Left kidney (tissue), 8 donors: Measurements from ENCODE around the gene P2RX3. TPM values are rescaled to one million over a fixed set of nuclear protein-coding genes. Genes with fewer than 3 reads are reported as not detected.
"Not testable (repeated sequence)": the region's sequence is repeated elsewhere in the genome, so short reads cannot be mapped to it uniquely, and the experiment has no call there.

Source experiments
- DNase-seq: peaks from one replicate; pipeline ENCODE4 v3.0.0-alpha.2; 2013
- long read RNA-seq, 8 donors: transcript quantifications; one replicate each; lab custom pipeline, GENCODE V29; 2026
- polyA plus RNA-seq: library from polyadenylated mRNA; unstranded; fragments of 120-200 nt; gene quantifications from one replicate; pipeline ENCODE4 v1.2.1, GENCODE V29; 2013; ENCODE audit not compliant: insufficient read length

P2RX3 gene
- 0.40 TPM for polyA plus RNA-seq
- long read RNA-seq, donor 1, partial matches to known transcripts, result 0 of 1 reads
- long read RNA-seq, donor 1, other reads (novel, unspliced or antisense), result 0 of 1 reads
- long read RNA-seq, donor 2, result 0 reads
- long read RNA-seq, donor 3, result 0 reads
- long read RNA-seq, donor 4, result 0 reads
- long read RNA-seq, donor 5, result 0 reads
- long read RNA-seq, donor 6, result 0 reads
- long read RNA-seq, donor 7, partial matches to known transcripts, result 0 of 1 reads
- long read RNA-seq, donor 7, other reads (novel, unspliced or antisense), result 0 of 1 reads
- long read RNA-seq, donor 8, result 0 reads

- DNase-seq, result no peak
Measured at GRCh38 chr11:57338142-57338541, at the start of gene P2RX3. P2RX3 (plus strand) TSS chr11:57338352; CDS start chr11:57338551, 199 bp downstream.

- DNase-seq, result no peak
Measured at GRCh38 chr11:57288771-57289579, 49.2 kb upstream of the P2RX3 start.

GRCh38 chr11:57290288-57290687 lies 47.9 kb upstream of the P2RX3 start:
- no peak for DNase-seq

GRCh38 chr11:57294225-57295131 lies 43.7 kb upstream of the P2RX3 start:
- no peak for DNase-seq

GRCh38 chr11:57296205-57296604 lies 41.9 kb upstream of the P2RX3 start:
- not testable (repeated sequence) for DNase-seq

GRCh38 chr11:57297221-57297620 lies 40.9 kb upstream of the P2RX3 start:
- no peak for DNase-seq

GRCh38 chr11:57299150-57299737 lies 38.9 kb upstream of the P2RX3 start:
- no peak for DNase-seq

GRCh38 chr11:57300785-57301184 lies 37.4 kb upstream of the P2RX3 start:
- DNase-seq, result no peak

- no peak for DNase-seq
Measured at GRCh38 chr11:57301711-57302423, 36.3 kb upstream of the P2RX3 start.

GRCh38 chr11:57302489-57302888 lies 35.7 kb upstream of the P2RX3 start:
- DNase-seq, result no peak

- DNase-seq, result no peak
Measured at GRCh38 chr11:57303280-57303989, 34.7 kb upstream of the P2RX3 start.

- DNase-seq, result no peak
Measured at GRCh38 chr11:57303990-57304579, 34.1 kb upstream of the P2RX3 start.

- DNase-seq, result no peak
Measured at GRCh38 chr11:57305523-57305922, 32.6 kb upstream of the P2RX3 start.

GRCh38 chr11:57306161-57306876 lies 31.8 kb upstream of the P2RX3 start:
- no peak for DNase-seq

GRCh38 chr11:57306940-57307565 lies 31.1 kb upstream of the P2RX3 start:
- no peak for DNase-seq

GRCh38 chr11:57307666-57308270 lies 30.4 kb upstream of the P2RX3 start:
- no peak for DNase-seq

GRCh38 chr11:57308426-57309060 lies 29.6 kb upstream of the P2RX3 start:
- no peak for DNase-seq
